ENCODE data around the gene DNAJC5G. TPM values are rescaled to one million over a fixed set of nuclear protein-coding genes. Genes with fewer than 3 reads are reported as not detected.

DNAJC5G gene
- total and polyA plus RNA-seq, 2 of the 13 experiments (the other 11 are each of a cell fraction or from before 2014, with no cell fraction given): 0.05 TPM; not detected in 1

DNA sequence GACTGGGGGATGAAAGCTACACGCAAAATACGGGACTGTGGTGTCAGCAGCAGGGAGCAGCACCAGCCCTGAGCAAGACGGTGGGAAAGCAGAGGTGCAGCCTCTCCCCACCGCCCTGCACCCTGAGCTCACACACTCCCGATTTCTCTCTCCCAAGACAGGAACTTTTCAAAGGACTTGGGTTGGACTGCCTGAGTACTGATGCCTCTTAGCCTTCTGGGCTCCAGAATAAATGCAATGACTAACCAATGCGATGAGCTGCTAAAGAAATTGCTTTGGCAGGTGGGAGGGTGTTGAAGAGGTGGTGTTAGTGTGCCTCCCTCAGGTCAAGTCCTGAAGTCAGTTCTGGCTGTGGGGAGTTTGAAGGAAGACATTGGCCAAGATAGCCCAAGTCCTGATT lies 16.6 kb downstream of the DNAJC5G start (continued):
- no peak for TF ChIP-seq ZBTB43 (CRISPR knock-in tag; conservative IDR thresholded peaks at IDR 0.05)
- peak; percentile 64; the same call in 1 of the 2 replicates for TF ChIP-seq ZNF274 (CRISPR knock-in tag; IDR thresholded peaks at IDR 0.05)
- TF ChIP-seq, protein P1, sequence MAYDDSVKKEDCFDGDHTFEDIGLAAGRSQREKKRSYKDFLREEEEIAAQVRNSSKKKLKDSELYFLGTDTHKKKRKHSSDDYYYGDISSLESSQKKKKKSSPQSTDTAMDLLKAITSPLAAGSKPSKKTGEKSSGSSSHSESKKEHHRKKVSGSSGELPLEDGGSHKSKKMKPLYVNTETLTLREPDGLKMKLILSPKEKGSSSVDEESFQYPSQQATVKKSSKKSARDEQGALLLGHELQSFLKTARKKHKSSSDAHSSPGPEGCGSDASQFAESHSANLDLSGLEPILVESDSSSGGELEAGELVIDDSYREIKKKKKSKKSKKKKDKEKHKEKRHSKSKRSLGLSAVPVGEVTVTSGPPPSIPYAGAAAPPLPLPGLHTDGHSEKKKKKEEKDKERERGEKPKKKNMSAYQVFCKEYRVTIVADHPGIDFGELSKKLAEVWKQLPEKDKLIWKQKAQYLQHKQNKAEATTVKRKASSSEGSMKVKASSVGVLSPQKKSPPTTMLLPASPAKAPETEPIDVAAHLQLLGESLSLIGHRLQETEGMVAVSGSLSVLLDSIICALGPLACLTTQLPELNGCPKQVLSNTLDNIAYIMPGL (CRISPR knock-in tag; IDR thresholded peaks at IDR 0.05; ENCODE audit: borderline replicate concordance in 1 of 2, low read depth in 1 of 2): 0 out of 4 replicates have a peak, but pooled peaks of 1 of the 2 experiments have one; percentile 49
- 0 out of 2 replicates have a peak, but pooled peaks have one; percentile 17 for TF ChIP-seq FOXO1 (CRISPR knock-in tag; IDR thresholded peaks at IDR 0.05)
- no peak for TF ChIP-seq SIN3A (IDR thresholded peaks at IDR 0.05; ENCODE audit: borderline replicate concordance, low read depth, low read length)
- peak; percentile 49; the same call in 1 of the 2 replicates for TF ChIP-seq TBX2 (CRISPR knock-in tag; IDR thresholded peaks at IDR 0.05; ENCODE audit: borderline replicate concordance)
- TF ChIP-seq ZNF768 (CRISPR knock-in tag; IDR thresholded peaks at IDR 0.05): 0 out of 2 replicates have a peak, but pooled peaks have one; percentile 16
- no peak for TF ChIP-seq CHD4 (IDR thresholded peaks at IDR 0.05; ENCODE audit: borderline replicate concordance, low read length)
- TF ChIP-seq GMEB1 (CRISPR knock-in tag; IDR thresholded peaks at IDR 0.05; ENCODE audit: borderline replicate concordance): no peak
- no peak for TF ChIP-seq HINFP (CRISPR knock-in tag; IDR thresholded peaks at IDR 0.05; ENCODE audit: low read depth)
- TF ChIP-seq KAT8 (CRISPR knock-in tag; IDR thresholded peaks at IDR 0.05): no peak
- no peak for TF ChIP-seq SOX6 (IDR thresholded peaks at IDR 0.05)
- no peak for TF ChIP-seq SOX6 (CRISPR knock-in tag; IDR thresholded peaks at IDR 0.05)
- TF ChIP-seq DPF2 (CRISPR knock-in tag; IDR thresholded peaks at IDR 0.05; ENCODE audit: borderline replicate concordance, low read depth): no peak
- no peak for TF ChIP-seq ZNF138 (CRISPR knock-in tag; IDR thresholded peaks at IDR 0.05; ENCODE audit: low read depth)
- TF ChIP-seq CENPT (CRISPR knock-in tag; IDR thresholded peaks at IDR 0.05; ENCODE audit: low read depth): no peak
- TF ChIP-seq SIX1 (CRISPR knock-in tag; IDR thresholded peaks at IDR 0.05; ENCODE audit: borderline replicate concordance): no peak
- TF ChIP-seq KDM2A (CRISPR knock-in tag; IDR thresholded peaks at IDR 0.05; ENCODE audit: borderline replicate concordance, low read depth): 0 out of 2 replicates have a peak, but pooled peaks have one; percentile 23
- 0 out of 2 replicates have a peak, but pooled peaks have one; percentile 49 for TF ChIP-seq ZNF136 (CRISPR knock-in tag; IDR thresholded peaks at IDR 0.05; ENCODE audit: low read depth)
- no peak for TF ChIP-seq CAMTA2 (CRISPR knock-in tag; IDR thresholded peaks at IDR 0.05; ENCODE audit: borderline replicate concordance)
- TF ChIP-seq TFAP4 (IDR thresholded peaks at IDR 0.05; ENCODE audit: borderline replicate concordance, low read depth): no peak
- TF ChIP-seq ZNF598 (CRISPR knock-in tag; IDR thresholded peaks at IDR 0.05; ENCODE audit: borderline replicate concordance): no peak
- TF ChIP-seq ZNF75D (CRISPR knock-in tag; IDR thresholded peaks at IDR 0.05; ENCODE audit: borderline replicate concordance): no peak
